Measurements from ENCODE around the gene ARHGAP1. TPM values are rescaled to one million over a fixed set of nuclear protein-coding genes. Genes with fewer than 3 reads are reported as not detected.

ARHGAP1 gene
- total and polyA plus RNA-seq, 9 donors: 14.9 to 49.8 (median 38.0) TPM

GRCh38 chr11:46667043-46667481, 33.4 kb downstream of the ARHGAP1 start:
- 50% methylated on average over 1 of the region's 2 CpGs for WGBS (ENCODE audit: insufficient coverage)
- Histone ChIP-seq H3K27ac (ENCODE audit: low read length) (no peak overlapping the region), H3K4me1 (ENCODE audit: control insufficient read depth, insufficient read depth, low read length) (peaks cover 8% of the 10 kb centered on the region)

GRCh38 chr11:46666516-46666915, 33.9 kb downstream of the ARHGAP1 start:
- no peaks in the 10 kb centered on the region for H3K27me3 ChIP-seq (ENCODE audit: control insufficient read depth, insufficient read depth, low read length)
- peak; percentile 38 for DNase-seq
- H3K36me3 ChIP-seq (ENCODE audit: control insufficient read depth, insufficient read depth, low read length): peaks cover 72% of the 10 kb centered on the region
- H3K4me1 ChIP-seq (ENCODE audit: control insufficient read depth, insufficient read depth, low read length): peaks cover 4% of the 10 kb centered on the region
- 20% methylated on average over 2 of the region's 5 CpGs for WGBS (ENCODE audit: insufficient coverage)
- no peak overlapping the region for H3K27ac ChIP-seq (ENCODE audit: low read length)
- H3K9me3 ChIP-seq (replicated peaks; ENCODE audit: control insufficient read depth, low read depth, low read length): no peaks in the 10 kb centered on the region
- H3K4me3 ChIP-seq (ENCODE audit: low read length): no peak overlapping the region

More at GRCh38 chr11:46667043-46667481, 33.4 kb downstream of the ARHGAP1 start:
- DNase-seq: no peak
- Histone ChIP-seq H3K27me3 (ENCODE audit: control insufficient read depth, insufficient read depth, low read length) (no peaks in the 10 kb centered on the region), H3K36me3 (ENCODE audit: control insufficient read depth, insufficient read depth, low read length) (peaks cover 74% of the 10 kb centered on the region), H3K4me3 (ENCODE audit: low read length) (no peak overlapping the region), H3K9me3 (replicated peaks; ENCODE audit: control insufficient read depth, low read depth, low read length) (no peaks in the 10 kb centered on the region)

GRCh38 chr11:46665356-46665755, 35.1 kb downstream of the ARHGAP1 start:
- no CpG with 5 or more reads among the region's 1 CpG for WGBS (ENCODE audit: insufficient coverage)
- DNase-seq: no peak
- Histone ChIP-seq H3K9me3 (replicated peaks; ENCODE audit: control insufficient read depth, low read depth, low read length) (no peaks in the 10 kb centered on the region), H3K4me1 (ENCODE audit: control insufficient read depth, insufficient read depth, low read length) (peaks cover 4% of the 10 kb centered on the region), H3K36me3 (ENCODE audit: control insufficient read depth, insufficient read depth, low read length) (peaks cover 72% of the 10 kb centered on the region), H3K27me3 (ENCODE audit: control insufficient read depth, insufficient read depth, low read length) (no peaks in the 10 kb centered on the region), H3K27ac (ENCODE audit: low read length) (no peak overlapping the region), H3K4me3 (ENCODE audit: low read length) (no peak overlapping the region)

GRCh38 chr11:46664612-46665011, 35.8 kb downstream of the ARHGAP1 start:
- peaks cover 71% of the 10 kb centered on the region for H3K36me3 ChIP-seq (ENCODE audit: control insufficient read depth, insufficient read depth, low read length)
- H3K27ac ChIP-seq (ENCODE audit: low read length): peak overlapping the region; percentile 10
- DNase-seq: no peak
- H3K9me3 ChIP-seq (replicated peaks; ENCODE audit: control insufficient read depth, low read depth, low read length): no peaks in the 10 kb centered on the region
- H3K27me3 ChIP-seq (ENCODE audit: control insufficient read depth, insufficient read depth, low read length): no peaks in the 10 kb centered on the region
- H3K4me1 ChIP-seq (ENCODE audit: control insufficient read depth, insufficient read depth, low read length): peaks cover 4% of the 10 kb centered on the region
- H3K4me3 ChIP-seq (ENCODE audit: low read length): no peak overlapping the region
- WGBS (ENCODE audit: insufficient coverage): 61% methylated on average over 4 of the region's 6 CpGs

- WGBS (ENCODE audit: insufficient coverage): 85% methylated on average over 4 of the region's 4 CpGs
- H3K4me1 ChIP-seq (ENCODE audit: control insufficient read depth, insufficient read depth, low read length): peaks cover 4% of the 10 kb centered on the region
- no peak overlapping the region for H3K27ac ChIP-seq (ENCODE audit: low read length)
- H3K4me3 ChIP-seq (ENCODE audit: low read length): no peak overlapping the region
- no peaks in the 10 kb centered on the region for H3K9me3 ChIP-seq (replicated peaks; ENCODE audit: control insufficient read depth, low read depth, low read length)
- H3K27me3 ChIP-seq (ENCODE audit: control insufficient read depth, insufficient read depth, low read length): no peaks in the 10 kb centered on the region
- peaks cover 70% of the 10 kb centered on the region for H3K36me3 ChIP-seq (ENCODE audit: control insufficient read depth, insufficient read depth, low read length)
- no peak for DNase-seq
Observed at GRCh38 chr11:46663277-46663940, 37.0 kb downstream of the ARHGAP1 start.

- Histone ChIP-seq H3K9me3 (replicated peaks; ENCODE audit: control insufficient read depth, low read depth, low read length) (no peaks in the 10 kb centered on the region), H3K27ac (ENCODE audit: low read length) (no peak overlapping the region), H3K4me3 (ENCODE audit: low read length) (no peak overlapping the region), H3K27me3 (ENCODE audit: control insufficient read depth, insufficient read depth, low read length) (no peaks in the 10 kb centered on the region), H3K36me3 (ENCODE audit: control insufficient read depth, insufficient read depth, low read length) (peaks cover 70% of the 10 kb centered on the region), H3K4me1 (ENCODE audit: control insufficient read depth, insufficient read depth, low read length) (peaks cover 3% of the 10 kb centered on the region)
- DNase-seq: no peak
Observed at GRCh38 chr11:46662366-46662765, 38.1 kb downstream of the ARHGAP1 start.

- Histone ChIP-seq H3K36me3 (ENCODE audit: control insufficient read depth, insufficient read depth, low read length) (peaks cover 72% of the 10 kb centered on the region), H3K27me3 (ENCODE audit: control insufficient read depth, insufficient read depth, low read length) (no peaks in the 10 kb centered on the region), H3K4me1 (ENCODE audit: control insufficient read depth, insufficient read depth, low read length) (no peaks in the 10 kb centered on the region), H3K4me3 (ENCODE audit: low read length) (no peak overlapping the region), H3K27ac (ENCODE audit: low read length) (no peak overlapping the region), H3K9me3 (replicated peaks; ENCODE audit: control insufficient read depth, low read depth, low read length) (no peaks in the 10 kb centered on the region)
- DNase-seq: no peak
Observed at GRCh38 chr11:46661836-46662235, 38.6 kb downstream of the ARHGAP1 start.

GRCh38 chr11:46659908-46660307, 40.5 kb downstream of the ARHGAP1 start:
- Histone ChIP-seq H3K27ac (ENCODE audit: low read length) (no peak overlapping the region), H3K36me3 (ENCODE audit: control insufficient read depth, insufficient read depth, low read length) (peaks cover 66% of the 10 kb centered on the region), H3K9me3 (replicated peaks; ENCODE audit: control insufficient read depth, low read depth, low read length) (no peaks in the 10 kb centered on the region), H3K27me3 (ENCODE audit: control insufficient read depth, insufficient read depth, low read length) (no peaks in the 10 kb centered on the region), H3K4me1 (ENCODE audit: control insufficient read depth, insufficient read depth, low read length) (no peaks in the 10 kb centered on the region), H3K4me3 (ENCODE audit: low read length) (no peak overlapping the region)
- WGBS (ENCODE audit: insufficient coverage): no CpG with 5 or more reads among the region's 1 CpG
- no peak for DNase-seq

- H3K36me3 ChIP-seq (ENCODE audit: control insufficient read depth, insufficient read depth, low read length): peaks cover 58% of the 10 kb centered on the region
- no peak for DNase-seq
- H3K27me3 ChIP-seq (ENCODE audit: control insufficient read depth, insufficient read depth, low read length): no peaks in the 10 kb centered on the region
- 100% methylated on average over 2 of the region's 4 CpGs for WGBS (ENCODE audit: insufficient coverage)
- H3K4me3 ChIP-seq (ENCODE audit: low read length): no peak overlapping the region
- no peaks in the 10 kb centered on the region for H3K4me1 ChIP-seq (ENCODE audit: control insufficient read depth, insufficient read depth, low read length)
- no peak overlapping the region for H3K27ac ChIP-seq (ENCODE audit: low read length)
- no peaks in the 10 kb centered on the region for H3K9me3 ChIP-seq (replicated peaks; ENCODE audit: control insufficient read depth, low read depth, low read length)
Observed at GRCh38 chr11:46658259-46658658, 42.2 kb downstream of the ARHGAP1 start.

GRCh38 chr11:46657186-46657585, 43.2 kb downstream of the ARHGAP1 start:
- peaks cover 61% of the 10 kb centered on the region for H3K36me3 ChIP-seq (ENCODE audit: control insufficient read depth, insufficient read depth, low read length)
- no peaks in the 10 kb centered on the region for H3K4me1 ChIP-seq (ENCODE audit: control insufficient read depth, insufficient read depth, low read length)
- H3K27ac ChIP-seq (ENCODE audit: low read length): no peak overlapping the region
- no peak for DNase-seq
- no peaks in the 10 kb centered on the region for H3K9me3 ChIP-seq (replicated peaks; ENCODE audit: control insufficient read depth, low read depth, low read length)
- no peak overlapping the region for H3K4me3 ChIP-seq (ENCODE audit: low read length)
- 62% methylated on average over 1 of the region's 3 CpGs for WGBS (ENCODE audit: insufficient coverage)
- no peaks in the 10 kb centered on the region for H3K27me3 ChIP-seq (ENCODE audit: control insufficient read depth, insufficient read depth, low read length)

GRCh38 chr11:46655631-46656030, 44.8 kb downstream of the ARHGAP1 start:
- Histone ChIP-seq H3K9me3 (replicated peaks; ENCODE audit: control insufficient read depth, low read depth, low read length) (no peaks in the 10 kb centered on the region), H3K4me3 (ENCODE audit: low read length) (no peak overlapping the region), H3K36me3 (ENCODE audit: control insufficient read depth, insufficient read depth, low read length) (peaks cover 59% of the 10 kb centered on the region), H3K27ac (ENCODE audit: low read length) (no peak overlapping the region), H3K4me1 (ENCODE audit: control insufficient read depth, insufficient read depth, low read length) (no peaks in the 10 kb centered on the region), H3K27me3 (ENCODE audit: control insufficient read depth, insufficient read depth, low read length) (no peaks in the 10 kb centered on the region)
- 97% methylated on average over 3 of the region's 4 CpGs for WGBS (ENCODE audit: insufficient coverage)
- no peak for DNase-seq

Measured in muscle of leg (tissue), 11 donors.